Left kidney (tissue), 2 donors: ENCODE measurements around the gene SLC26A1. TPM values are rescaled to one million over a fixed set of nuclear protein-coding genes. Genes with fewer than 3 reads are reported as not detected.

ENCODE experiments used
- DNase-seq: peaks from one replicate; pipeline ENCODE4 v3.0.0-alpha.2; 2013
- polyA plus RNA-seq: library from polyadenylated mRNA; unstranded; fragments of 120-200 nt; gene quantifications from one replicate; pipeline ENCODE4 v1.2.1, GENCODE V29; 2013; ENCODE audit not compliant: insufficient read length

The SLC26A1 gene
- polyA plus RNA-seq, 1 donor: 10.0 TPM

- DNase-seq: no peak
Observed at GRCh38 chr4:1030031-1030430, 36.8 kb upstream of the SLC26A1 start.

GRCh38 chr4:1029529-1029928, 36.3 kb upstream of the SLC26A1 start:
- DNase-seq: no peak

- no peak for DNase-seq
Observed at GRCh38 chr4:1028574-1029220, 35.5 kb upstream of the SLC26A1 start.

- no peak for DNase-seq
Observed at GRCh38 chr4:1027915-1028238, 34.7 kb upstream of the SLC26A1 start.

- DNase-seq: no peak
Observed at GRCh38 chr4:1027219-1027914, 34.2 kb upstream of the SLC26A1 start.

GRCh38 chr4:1026115-1026514, 32.9 kb upstream of the SLC26A1 start:
- DNase-seq: no peak

- DNase-seq: no peak
Observed at GRCh38 chr4:1024882-1025545, 31.8 kb upstream of the SLC26A1 start.

GRCh38 chr4:1023895-1024740, 30.9 kb upstream of the SLC26A1 start:
- DNase-seq: no peak

- DNase-seq: no peak
Observed at GRCh38 chr4:1023075-1023640, 30.0 kb upstream of the SLC26A1 start.

GRCh38 chr4:1022739-1023066, 29.5 kb upstream of the SLC26A1 start:
- DNase-seq: no peak

GRCh38 chr4:1022051-1022738, 29.0 kb upstream of the SLC26A1 start:
- no peak for DNase-seq

GRCh38 chr4:1021386-1022050, 28.3 kb upstream of the SLC26A1 start:
- DNase-seq: no peak

GRCh38 chr4:1019729-1020470, 26.7 kb upstream of the SLC26A1 start:
- DNase-seq: no peak

GRCh38 chr4:1019320-1019719, 26.1 kb upstream of the SLC26A1 start:
- no peak for DNase-seq

- no peak for DNase-seq
Observed at GRCh38 chr4:1018147-1019020, 25.2 kb upstream of the SLC26A1 start.

GRCh38 chr4:1017706-1018105, 24.5 kb upstream of the SLC26A1 start:
- no peak for DNase-seq

- DNase-seq: no peak
Observed at GRCh38 chr4:1017211-1017610, 24.0 kb upstream of the SLC26A1 start.

GRCh38 chr4:1015746-1016145, 22.5 kb upstream of the SLC26A1 start:
- DNase-seq: no peak

- no peak for DNase-seq
Observed at GRCh38 chr4:1015179-1015578, 22.0 kb upstream of the SLC26A1 start.
